ENCODE results near the gene SPON1. TPM values are rescaled to one million over a fixed set of nuclear protein-coding genes. Genes with fewer than 3 reads are reported as not detected.

SPON1 gene
- total and polyA plus RNA-seq, 2 of the 8 experiments (the other 6 are each of a cell fraction or from before 2014, with no cell fraction given) = 1.5 to 5.4 TPM

- TF ChIP-seq, protein P1, sequence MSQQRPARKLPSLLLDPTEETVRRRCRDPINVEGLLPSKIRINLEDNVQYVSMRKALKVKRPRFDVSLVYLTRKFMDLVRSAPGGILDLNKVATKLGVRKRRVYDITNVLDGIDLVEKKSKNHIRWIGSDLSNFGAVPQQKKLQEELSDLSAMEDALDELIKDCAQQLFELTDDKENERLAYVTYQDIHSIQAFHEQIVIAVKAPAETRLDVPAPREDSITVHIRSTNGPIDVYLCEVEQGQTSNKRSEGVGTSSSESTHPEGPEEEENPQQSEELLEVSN (IDR thresholded peaks at IDR 0.05) = no peak
- TF ChIP-seq MAFK (IDR thresholded peaks at IDR 0.05; ENCODE audit: low read depth, low read length) (no peak), NRF1 (IDR thresholded peaks at IDR 0.05; ENCODE audit: low read depth, low read length) (no peak), SIX5 (IDR thresholded peaks at IDR 0.05; ENCODE audit: low read depth, low read length) (no peak), SIRT6 (IDR thresholded peaks at IDR 0.05; ENCODE audit: low read length) (no peak), CREB1 (IDR thresholded peaks at IDR 0.05) (no peak), HDAC6 (IDR thresholded peaks at IDR 0.05; ENCODE audit: low read depth, low read length) (no peak), JUN (IDR thresholded peaks at IDR 0.05; ENCODE audit: low read depth, low read length) (no peak), CBX5 (IDR thresholded peaks at IDR 0.05; ENCODE audit: low read depth, low read length) (no peak), CHD2 (IDR thresholded peaks at IDR 0.05; ENCODE audit: low read length) (no peak), FOSL1 (IDR thresholded peaks at IDR 0.05; ENCODE audit: insufficient read depth, low read depth, low read length) (no peak), RBBP5 (IDR thresholded peaks at IDR 0.05; ENCODE audit: borderline replicate concordance, low read depth, low read length) (no peak)
These were observed 91.9 kb downstream of the SPON1 start (continued) for GRCh38 chr11:14054116-14055107.
